ENCODE measurements around the gene DFFA. TPM values are rescaled to one million over a fixed set of nuclear protein-coding genes. Genes with fewer than 3 reads are reported as not detected.

Gene DFFA
- total RNA-seq, 1 experiment from 2014 or later: 94.1 TPM

DNA sequence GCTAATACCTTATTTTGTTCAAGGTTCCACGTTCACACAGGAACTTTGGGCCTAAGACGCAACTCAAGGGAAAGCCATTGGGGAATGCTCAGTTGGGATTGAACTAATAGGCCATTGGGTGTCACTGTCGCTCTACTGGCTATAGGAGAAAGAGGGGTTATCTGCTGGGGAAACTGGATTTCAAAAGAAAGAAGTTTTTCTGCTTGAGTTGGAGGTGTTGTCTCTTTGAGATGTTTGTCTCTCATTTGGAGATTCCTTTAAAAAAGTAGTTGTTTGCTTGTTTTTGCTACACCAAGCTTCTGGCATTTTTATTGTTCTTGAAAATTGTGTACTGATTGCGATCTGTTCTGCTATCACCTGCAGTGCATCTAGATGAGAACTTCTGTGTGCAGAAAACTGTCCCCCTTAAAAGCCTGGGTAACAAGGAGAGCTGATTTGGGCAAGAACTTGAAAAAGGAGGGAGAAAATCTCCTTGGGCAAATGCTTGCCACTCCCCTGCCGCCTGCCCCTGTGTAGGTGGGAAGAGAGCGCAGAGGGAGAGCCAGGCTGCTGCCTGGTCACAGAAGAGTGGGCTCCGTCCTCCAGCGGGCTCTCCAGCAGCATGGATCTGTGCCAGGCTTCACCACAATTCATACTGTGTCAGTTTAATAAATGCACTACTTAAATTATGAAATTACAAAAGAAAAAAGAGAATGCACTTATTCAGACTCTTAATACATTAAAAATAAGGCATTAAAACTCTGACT, 42.3 kb upstream of the DFFA start:
- H3T11ph ChIP-seq (ENCODE audit: low read length): no peak overlapping the region
- H3K27ac ChIP-seq (ENCODE audit: insufficient read length, low read depth, low read length): no peak overlapping the region
- DNase-seq: no peak
- no peak overlapping the region for H4K8ac ChIP-seq (replicated peaks; ENCODE audit: insufficient read length, low read depth, low read length)
- H2AK5ac ChIP-seq (ENCODE audit: insufficient read length, low read length): no peak overlapping the region
- TF ChIP-seq, protein P1, sequence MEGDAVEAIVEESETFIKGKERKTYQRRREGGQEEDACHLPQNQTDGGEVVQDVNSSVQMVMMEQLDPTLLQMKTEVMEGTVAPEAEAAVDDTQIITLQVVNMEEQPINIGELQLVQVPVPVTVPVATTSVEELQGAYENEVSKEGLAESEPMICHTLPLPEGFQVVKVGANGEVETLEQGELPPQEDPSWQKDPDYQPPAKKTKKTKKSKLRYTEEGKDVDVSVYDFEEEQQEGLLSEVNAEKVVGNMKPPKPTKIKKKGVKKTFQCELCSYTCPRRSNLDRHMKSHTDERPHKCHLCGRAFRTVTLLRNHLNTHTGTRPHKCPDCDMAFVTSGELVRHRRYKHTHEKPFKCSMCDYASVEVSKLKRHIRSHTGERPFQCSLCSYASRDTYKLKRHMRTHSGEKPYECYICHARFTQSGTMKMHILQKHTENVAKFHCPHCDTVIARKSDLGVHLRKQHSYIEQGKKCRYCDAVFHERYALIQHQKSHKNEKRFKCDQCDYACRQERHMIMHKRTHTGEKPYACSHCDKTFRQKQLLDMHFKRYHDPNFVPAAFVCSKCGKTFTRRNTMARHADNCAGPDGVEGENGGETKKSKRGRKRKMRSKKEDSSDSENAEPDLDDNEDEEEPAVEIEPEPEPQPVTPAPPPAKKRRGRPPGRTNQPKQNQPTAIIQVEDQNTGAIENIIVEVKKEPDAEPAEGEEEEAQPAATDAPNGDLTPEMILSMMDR (conservative IDR thresholded peaks at IDR 0.05): peak; percentile 80
- no peak overlapping the region for H2BK20ac ChIP-seq (ENCODE audit: low read depth, low read length, poor library complexity, severe bottlenecking)
- no peak overlapping the region for H3K4ac ChIP-seq (ENCODE audit: low read depth, low read length)
- no peak overlapping the region for H2BK5ac ChIP-seq (ENCODE audit: insufficient read length, low read length)
- H3K4me1 ChIP-seq (ENCODE audit: insufficient read depth, low read length): peaks cover 13% of the 10 kb centered on the region; the same call in 1 of the 2 replicates
- H3K36me3 Mint-ChIP-seq (ENCODE audit: insufficient read depth in 1 of 3, low read depth in 3 of 3): peaks cover 0 to 1% (median 1%) of the 10 kb centered on the region in 3 experiments; a peak in 3 of 7 replicates
- peak overlapping the region in 1 of 3 experiments; percentile 33; a peak in 2 of 7 replicates for H3K27ac Mint-ChIP-seq
- no peaks in the 10 kb centered on the region for H3K9me3 Mint-ChIP-seq
- H3K4me2 ChIP-seq (ENCODE audit: insufficient read depth, insufficient read length, low read length): no peak overlapping the region
- no peak overlapping the region for H2BK12ac ChIP-seq (ENCODE audit: insufficient read length, low read depth, low read length)
- H4K5ac ChIP-seq (ENCODE audit: insufficient read length, low read depth, low read length): no peak overlapping the region
- H3K79me1 ChIP-seq (ENCODE audit: insufficient read depth, low read depth, low read length, poor library complexity, severe bottlenecking): peaks cover 7% of the 10 kb centered on the region
- H4K91ac ChIP-seq (ENCODE audit: insufficient read length, low read depth, low read length): no peak overlapping the region
- H3K56ac ChIP-seq (ENCODE audit: insufficient read length, low read depth, low read length): no peak overlapping the region
- peaks cover 7% of the 10 kb centered on the region; the same call in 1 of the 2 replicates for H3K79me2 ChIP-seq (ENCODE audit: insufficient read depth, low read length)
- H3K27me3 Mint-ChIP-seq (ENCODE audit: low read depth): no peaks in the 10 kb centered on the region
- H3K27me3 ChIP-seq (ENCODE audit: insufficient read depth, low read length): no peaks in the 10 kb centered on the region
- H3K9me3 ChIP-seq (ENCODE audit: control insufficient read depth, low read depth, low read length): no peaks in the 10 kb centered on the region
- H3K4me1 Mint-ChIP-seq: peaks cover 49 to 64% of the 10 kb centered on the region in 2 experiments
- H3K14ac ChIP-seq (ENCODE audit: insufficient read depth, low read length): no peak overlapping the region
- no peaks in the 10 kb centered on the region for H3K23me2 ChIP-seq (ENCODE audit: insufficient read length, low read depth, low read length, poor library complexity, severe bottlenecking)
- no peak overlapping the region for H2AFZ ChIP-seq (ENCODE audit: low read length)
- no peak overlapping the region for H3K4me3 Mint-ChIP-seq
- no peak overlapping the region for H2BK120ac ChIP-seq (ENCODE audit: low read depth, low read length, poor library complexity, severe bottlenecking)
- no peak overlapping the region for H3K18ac ChIP-seq (ENCODE audit: insufficient read length, low read depth, low read length)
- H2BK15ac ChIP-seq (ENCODE audit: low read depth, low read length): peak overlapping the region; percentile 53; the same call in 1 of the 2 replicates
- H4K20me1 ChIP-seq (ENCODE audit: control insufficient read depth, insufficient read depth, insufficient read length): no peaks in the 10 kb centered on the region
- WGBS (ENCODE audit: extremely low coverage, insufficient read length, low lambda C conversion rate): no CpG with 5 or more reads among the region's 8 CpGs
- H3K9ac ChIP-seq (ENCODE audit: extremely low read depth, insufficient read length, low read length): no peak overlapping the region
- no peak overlapping the region for H3K23ac ChIP-seq (ENCODE audit: insufficient read length, low read depth, low read length)
